Stimulated activated CD4-positive, alpha-beta T cell treated with anti-CD3 and anti-CD28 coated beads, Interleukin-1b, Interleukin-23, amount 100 ng/mL, for 4 hours (primary cell): ENCODE results near the gene HDAC4.

Source experiments
- DNase-seq, 2 donors: peaks; one replicate each; pipeline ENCODE4 v3.0.0-alpha.2; 2020; ENCODE audit warnings: low read depth in 2 of 2

The HDAC4 gene

GRCh38 chr2:239296020-239296932 lies 104.5 kb downstream of the HDAC4 start:
- DNase-seq, result no peak

GRCh38 chr2:239295377-239296019 lies 105.3 kb downstream of the HDAC4 start:
- DNase-seq, result no peak

- DNase-seq, result no peak
These were observed 106.2 kb downstream of the HDAC4 start for GRCh38 chr2:239294571-239295054.

- DNase-seq, result peak; percentile 38 to 50
These were observed 106.9 kb downstream of the HDAC4 start for GRCh38 chr2:239293775-239294430.

GRCh38 chr2:239292959-239293774 lies 107.7 kb downstream of the HDAC4 start:
- DNase-seq, result no peak

GRCh38 chr2:239292531-239292930 lies 108.3 kb downstream of the HDAC4 start:
- DNase-seq, result no peak

- no peak for DNase-seq
These were observed 109.1 kb downstream of the HDAC4 start for GRCh38 chr2:239291475-239292350.

GRCh38 chr2:239290618-239291474 lies 110.0 kb downstream of the HDAC4 start:
- no peak for DNase-seq

- no peak for DNase-seq
These were observed 111.3 kb downstream of the HDAC4 start for GRCh38 chr2:239289545-239289944.

- no peak for DNase-seq
These were observed 111.8 kb downstream of the HDAC4 start for GRCh38 chr2:239288951-239289511.

- DNase-seq, result no peak
These were observed 112.6 kb downstream of the HDAC4 start for GRCh38 chr2:239288237-239288636.

GRCh38 chr2:239287461-239287860 lies 113.4 kb downstream of the HDAC4 start:
- no peak for DNase-seq

- no peak for DNase-seq
These were observed 113.9 kb downstream of the HDAC4 start for GRCh38 chr2:239286901-239287300.

GRCh38 chr2:239285932-239286230 lies 114.9 kb downstream of the HDAC4 start:
- DNase-seq, result no peak

- DNase-seq, result no peak
These were observed 115.5 kb downstream of the HDAC4 start for GRCh38 chr2:239285071-239285931.

GRCh38 chr2:239283961-239284795 lies 116.6 kb downstream of the HDAC4 start:
- DNase-seq, result no peak

- no peak for DNase-seq
These were observed 117.4 kb downstream of the HDAC4 start for GRCh38 chr2:239283288-239283945.
